K562 (cell line): Measurements from ENCODE around the gene FOXJ1. TPM values are rescaled to one million over a fixed set of nuclear protein-coding genes. Genes with fewer than 3 reads are reported as not detected.

Source experiments
- FOS ChIP-seq: IDR thresholded peaks from 3 replicates; pipeline ENCODE4 v1.6.1; 2011; ENCODE audit not compliant: insufficient read length; ENCODE audit errors: extremely low read depth
- GATA2 ChIP-seq: sonication (generic); formaldehyde crosslinking; IDR thresholded peaks from 2 replicates; pipeline ENCODE4 v1.4.0; 2020; ENCODE audit warnings: mild to moderate bottlenecking, missing genetic modification reagents
- POLR2B ChIP-seq: fragments of 450-650 bp; IDR thresholded peaks from 2 replicates; pipeline ENCODE4 v1.6.1; 2018; ENCODE audit warnings: low read depth; ENCODE audit not compliant: partially characterized antibody
- SP2 ChIP-seq: IDR thresholded peaks from 2 replicates; pipeline ENCODE4 v1.6.1; 2011; ENCODE audit warnings: mild to moderate bottlenecking, low read depth, low read length, moderate library complexity; ENCODE audit not compliant: poor library complexity, severe bottlenecking; ENCODE audit errors: extremely low read depth
- YY1 ChIP-seq, 3 experiments: IDR thresholded peaks; 2 replicates each; pipeline ENCODE4 v1.6.1; 2011; ENCODE audit warnings: low read length in 2 of 3, mild to moderate bottlenecking in 2 of 3, moderate library complexity in 2 of 3, borderline replicate concordance in 1 of 3, control low read depth in 1 of 3, low read depth in 1 of 3; ENCODE audit not compliant: insufficient read depth in 3 of 3, insufficient replicate concordance in 2 of 3, control insufficient read depth in 1 of 3, insufficient read length in 1 of 3; ENCODE audit errors: extremely low read depth in 1 of 3
- ZBTB43 ChIP-seq: sonication (generic); formaldehyde crosslinking; IDR thresholded peaks from 2 replicates; pipeline ENCODE4 v1.8.0; 2023; ENCODE audit warnings: mild to moderate bottlenecking, missing genetic modification reagents
- ZNF121 ChIP-seq: sonication (generic); formaldehyde crosslinking; conservative IDR thresholded peaks from 2 replicates; pipeline ENCODE4 v1.8.0; 2022; ENCODE audit warnings: missing genetic modification reagents
- ZNF24 ChIP-seq: fragments of 450-650 bp; IDR thresholded peaks from 2 replicates; pipeline ENCODE4 v1.6.1; 2016
- polyA plus RNA-seq, 8 experiments: library from polyadenylated mRNA; depleted of rRNA in 4 of 8; stranded (reverse) in 5 of 8; unstranded in 3 of 8; fragments of >200 nt; fragmentation: Nextera tagmentation in 2 of 8; fragmentation: Illumina TruSeq in 1 of 8; extraction: Ambion mirVana in 2 of 8; extraction: Trizol in 1 of 8; gene quantifications; 2 replicates each; pipeline versions ENCODE4 v1.2.1 to v1.2.3, GENCODE V29; 2011 to 2014; ENCODE audit warnings: inconsistent platforms in 1 of 8, missing spikeins in 1 of 8
- total RNA-seq, 7 experiments: library from RNA; depleted of rRNA in 6 of 7; stranded (reverse); fragments of >200 nt in 6 of 7; fragmentation: Illumina TruSeq in 2 of 7; extraction: Trizol in 2 of 7; gene quantifications; 2 replicates each; pipeline versions ENCODE4 v1.2.1 to v1.2.3, GENCODE V29; 2011 to 2021; ENCODE audit warnings: low replicate concordance in 1 of 7
- TF ChIP-seq, protein P1 (sequence below): fragments of 250-450 bp; sonication (Bioruptor Pico); IDR thresholded peaks from 2 replicates; pipeline ENCODE4 v1.8.0; 2021; ENCODE audit warnings: moderate library complexity, mild to moderate bottlenecking, inconsistent platforms
- TF ChIP-seq, protein P2 (sequence below): fragments of 450-650 bp; IDR thresholded peaks from 2 replicates; pipeline ENCODE4 v1.6.1; 2016; ENCODE audit warnings: low read depth, mild to moderate bottlenecking, moderate library complexity

Gene FOXJ1
- total and polyA plus RNA-seq, 9 of the 15 experiments (the other 6 are each of a cell fraction or from before 2014, with no cell fraction given) = 0.07 TPM; not detected in 8

- TF ChIP-seq, protein P1, sequence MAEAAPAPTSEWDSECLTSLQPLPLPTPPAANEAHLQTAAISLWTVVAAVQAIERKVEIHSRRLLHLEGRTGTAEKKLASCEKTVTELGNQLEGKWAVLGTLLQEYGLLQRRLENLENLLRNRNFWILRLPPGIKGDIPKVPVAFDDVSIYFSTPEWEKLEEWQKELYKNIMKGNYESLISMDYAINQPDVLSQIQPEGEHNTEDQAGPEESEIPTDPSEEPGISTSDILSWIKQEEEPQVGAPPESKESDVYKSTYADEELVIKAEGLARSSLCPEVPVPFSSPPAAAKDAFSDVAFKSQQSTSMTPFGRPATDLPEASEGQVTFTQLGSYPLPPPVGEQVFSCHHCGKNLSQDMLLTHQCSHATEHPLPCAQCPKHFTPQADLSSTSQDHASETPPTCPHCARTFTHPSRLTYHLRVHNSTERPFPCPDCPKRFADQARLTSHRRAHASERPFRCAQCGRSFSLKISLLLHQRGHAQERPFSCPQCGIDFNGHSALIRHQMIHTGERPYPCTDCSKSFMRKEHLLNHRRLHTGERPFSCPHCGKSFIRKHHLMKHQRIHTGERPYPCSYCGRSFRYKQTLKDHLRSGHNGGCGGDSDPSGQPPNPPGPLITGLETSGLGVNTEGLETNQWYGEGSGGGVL (CRISPR knock-in tag) = no peak
- TF ChIP-seq, protein P2, sequence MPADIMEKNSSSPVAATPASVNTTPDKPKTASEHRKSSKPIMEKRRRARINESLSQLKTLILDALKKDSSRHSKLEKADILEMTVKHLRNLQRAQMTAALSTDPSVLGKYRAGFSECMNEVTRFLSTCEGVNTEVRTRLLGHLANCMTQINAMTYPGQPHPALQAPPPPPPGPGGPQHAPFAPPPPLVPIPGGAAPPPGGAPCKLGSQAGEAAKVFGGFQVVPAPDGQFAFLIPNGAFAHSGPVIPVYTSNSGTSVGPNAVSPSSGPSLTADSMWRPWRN = no peak
- TF ChIP-seq SP2 (no peak), GATA2 (CRISPR knock-in tag) (no peak), POLR2B (no peak), ZNF121 (CRISPR knock-in tag) (no peak), FOS (no peak), YY1 (IDR thresholded peaks at IDR 0.05; ENCODE audit: borderline replicate concordance in 1 of 3, control insufficient read depth in 1 of 3, extremely low read depth in 1 of 3, insufficient read depth in 3 of 3, insufficient read length in 1 of 3, insufficient replicate concordance in 2 of 3, low read depth in 1 of 3, low read length in 2 of 3) (no peak), ZBTB43 (CRISPR knock-in tag) (no peak), ZNF24 (no peak)
Measured at GRCh38 chr17:76150712-76151622, 9.9 kb upstream of the FOXJ1 start (continued).
